HCT116 (cell line): ENCODE measurements around the gene OR56A1. TPM values are rescaled to one million over a fixed set of nuclear protein-coding genes. Genes with fewer than 3 reads are reported as not detected.

Experiments used
- ATAC-seq: fragments of 200-7000 bp; cut with Tn5 transposase; 2 replicates; pipeline ENCODE4 v1.9.1; 2020; ENCODE audit warnings: mild to moderate bottlenecking, moderate library complexity
- BruUV-seq: library from RNA; stranded (reverse); fragments of 400-500 nt; replicated peaks from 2 replicates; lab custom pipeline; 2021; lab: Mats Ljungman, UMichigan
- CTCF ChIA-PET: fragments of 300-600 bp; sonication (Branson Sonifier 250); formaldehyde crosslinking; loops from one replicate; lab custom pipeline; 2021; ENCODE audit warnings: antibody characterized with exemption; lab: Charles Lee
- POLR2A ChIA-PET: fragments of 300-600, 350-600 bp; sonication (Branson Sonifier 250); formaldehyde crosslinking; loops from one replicate; lab custom pipeline; 2021; ENCODE audit warnings: antibody characterized with exemption; lab: Charles Lee
- RAD21 ChIA-PET, 2 experiments: fragments of 300-600 bp; sonication (Branson Sonifier 250); formaldehyde crosslinking; loops; one replicate each; lab custom pipeline; 2023; ENCODE audit warnings: low total read pairs in 2 of 2; ENCODE audit not compliant: uncharacterized antibody in 2 of 2, unreplicated experiment in 2 of 2, low non-redundant PET in 1 of 2; lab: Charles Lee
- DNase-seq: peaks from one replicate; pipeline ENCODE4 v3.0.0-alpha.2; 2010; ENCODE audit warnings: low read depth, low spot score
- H2AFZ ChIP-seq: fragments of 200-600 bp; shearing (Covaris generic), sonication (generic); 2 replicates; pipeline ENCODE4 v1.6.1; 2017; ENCODE audit warnings: low read depth, mixed run types, mixed read lengths, antibody characterized with exemption, low read length; ENCODE audit not compliant: poor library complexity, severe bottlenecking
- H3K27ac ChIP-seq: 2 replicates; pipeline ENCODE4 v1.5.1; 2012; ENCODE audit warnings: low read depth, low read length
- H3K27me3 ChIP-seq: fragments of 200-600 bp; sonication (generic); 2 replicates; pipeline ENCODE4 v1.6.1; 2016; ENCODE audit warnings: mixed run types, low read length, mixed read lengths; ENCODE audit not compliant: insufficient read depth
- H3K36me3 ChIP-seq, 2 experiments: fragments of 200-500 bp in 1 of 2; fragments of 200-600 bp in 1 of 2; sonication (Bioruptor generic) in 1 of 2; sonication (generic) in 1 of 2; 2 replicates each; pipeline versions ENCODE4 v1.5.1 to v1.6.1; 2014 to 2016; ENCODE audit warnings: low read length in 2 of 2, inconsistent platforms in 1 of 2, mixed read lengths in 1 of 2, mixed run types in 1 of 2; ENCODE audit not compliant: insufficient read depth in 2 of 2, control insufficient read depth in 1 of 2
- H3K4me1 ChIP-seq, 2 experiments: fragments of 200-600 bp in 1 of 2; sonication (generic) in 1 of 2; 2 replicates each; pipeline versions ENCODE4 v1.5.1 to v1.6.1; 2012 to 2017; ENCODE audit warnings: low read length in 2 of 2, inconsistent platforms in 1 of 2, mild to moderate bottlenecking in 1 of 2, mixed read lengths in 1 of 2, mixed run types in 1 of 2, moderate library complexity in 1 of 2; ENCODE audit not compliant: insufficient read depth in 2 of 2, control insufficient read depth in 1 of 2
- H3K4me2 ChIP-seq: fragments of 200-600 bp; sonication (generic); 2 replicates; pipeline ENCODE4 v1.6.1; 2017; ENCODE audit warnings: mixed run types, low read length, mixed read lengths
- H3K4me3 ChIP-seq, 2 experiments: fragments of 200-600 bp in 1 of 2; sonication (generic) in 1 of 2; replicated peaks in 1 of 2; 2 replicates each; pipeline ENCODE4 v1.5.1; 2011 to 2016; ENCODE audit warnings: low read length in 2 of 2, control low read depth in 1 of 2, low read depth in 1 of 2, mild to moderate bottlenecking in 1 of 2, mixed read lengths in 1 of 2, mixed run types in 1 of 2
- H3K79me2 ChIP-seq: fragments of 200-600 bp; sonication (generic); 2 replicates; pipeline ENCODE4 v1.6.1; 2017; ENCODE audit warnings: mild to moderate bottlenecking, mixed run types, low read length, moderate library complexity, mixed read lengths; ENCODE audit not compliant: insufficient read depth
- H3K9ac ChIP-seq: fragments of 200-600 bp; sonication (generic); 2 replicates; pipeline ENCODE4 v1.6.1; 2016; ENCODE audit warnings: low read length, mixed read lengths
- H3K9me2 ChIP-seq: fragments of 200-600 bp; sonication (generic), shearing (Covaris generic); 2 replicates; pipeline ENCODE4 v1.6.1; 2017; ENCODE audit warnings: mixed run types, mild to moderate bottlenecking, moderate library complexity; ENCODE audit not compliant: insufficient read depth
- H3K9me3 ChIP-seq, 2 experiments: fragments of 200-500 bp in 1 of 2; fragments of 200-600 bp in 1 of 2; sonication (Bioruptor generic) in 1 of 2; sonication (generic) in 1 of 2; 2 replicates each; pipeline ENCODE4 v1.6.1; 2014 to 2017; ENCODE audit warnings: low read length in 2 of 2, mixed read lengths in 2 of 2, inconsistent platforms in 1 of 2, low read depth in 1 of 2, mild to moderate bottlenecking in 1 of 2, mixed run types in 1 of 2, moderate library complexity in 1 of 2; ENCODE audit not compliant: control insufficient read depth in 1 of 2, insufficient read depth in 1 of 2
- H4K20me1 ChIP-seq: fragments of 200-600 bp; sonication (generic), shearing (Covaris generic); 2 replicates; pipeline ENCODE4 v1.6.1; 2017; ENCODE audit warnings: mixed run types, mild to moderate bottlenecking, moderate library complexity; ENCODE audit not compliant: insufficient read depth
- CEBPB ChIP-seq: IDR thresholded peaks from 2 replicates; pipeline ENCODE4 v1.6.1; 2012; ENCODE audit warnings: low read depth
- EGR1 ChIP-seq: IDR thresholded peaks from 2 replicates; pipeline ENCODE4 v1.6.1; 2012; ENCODE audit warnings: low read depth
- ELF1 ChIP-seq: IDR thresholded peaks from 2 replicates; pipeline ENCODE4 v1.6.1; 2012; ENCODE audit warnings: low read depth, borderline replicate concordance
- EZH2 ChIP-seq: fragments of 200-600 bp; sonication (generic); IDR thresholded peaks from 2 replicates; pipeline ENCODE4 v1.6.1; 2017; ENCODE audit warnings: antibody characterized with exemption, mixed run types
- JUND ChIP-seq: IDR thresholded peaks from 2 replicates; pipeline ENCODE4 v1.6.1; 2012
- POLR2A ChIP-seq: IDR thresholded peaks from 2 replicates; pipeline ENCODE4 v1.7.0; 2011; ENCODE audit warnings: borderline replicate concordance; ENCODE audit not compliant: insufficient read depth, insufficient read length; ENCODE audit errors: extremely low read depth
- RAD21 ChIP-seq: IDR thresholded peaks from 2 replicates; pipeline ENCODE4 v1.6.1; 2012; ENCODE audit warnings: low read depth, mild to moderate bottlenecking
- SIN3A ChIP-seq: IDR thresholded peaks from 2 replicates; pipeline ENCODE4 v1.6.1; 2012; ENCODE audit warnings: low read depth
- SP1 ChIP-seq: IDR thresholded peaks from 2 replicates; pipeline ENCODE4 v1.6.1; 2012; ENCODE audit warnings: low read depth
- TCF7L2 ChIP-seq: IDR thresholded peaks from 2 replicates; pipeline ENCODE4 v1.7.0; 2011; ENCODE audit warnings: borderline replicate concordance, inconsistent platforms; ENCODE audit not compliant: insufficient read depth, insufficient read length; ENCODE audit errors: extremely low read depth
- YY1 ChIP-seq: IDR thresholded peaks from 2 replicates; pipeline ENCODE4 v1.6.1; 2011; ENCODE audit warnings: low read length, low read depth, moderate library complexity, mild to moderate bottlenecking; ENCODE audit not compliant: insufficient replicate concordance; ENCODE audit errors: extremely low read depth
- ZBTB33 ChIP-seq: IDR thresholded peaks from 2 replicates; pipeline ENCODE4 v1.6.1; 2011; ENCODE audit warnings: mild to moderate bottlenecking, low read length, moderate library complexity; ENCODE audit not compliant: insufficient replicate concordance; ENCODE audit errors: extremely low read depth
- ZFX ChIP-seq: fragments of 450-650 bp; IDR thresholded peaks from 2 replicates; pipeline ENCODE4 v1.6.1; 2017
- intact Hi-C: fragments of 100-400 bp; cut with micrococcal nuclease; formaldehyde crosslinking; loops from 2 replicates; pipeline ENCODE4 v1.10.0; 2022
- total RNA-seq: library from RNA; stranded (reverse); gene quantifications from one replicate; pipeline ENCODE4 v1.2.1, GENCODE V29; 2021; ENCODE audit not compliant: unreplicated experiment
- TF ChIP-seq, protein P1 (sequence below): IDR thresholded peaks from 2 replicates; pipeline ENCODE4 v1.6.1; 2012
- TF ChIP-seq, protein P2 (sequence below): IDR thresholded peaks from 2 replicates; pipeline ENCODE4 v1.6.1; 2012
- TF ChIP-seq, protein P3 (sequence below), 3 experiments: fragments of 200-600 bp in 1 of 3; sonication (generic) in 1 of 3; IDR thresholded peaks in 2 of 3; conservative IDR thresholded peaks in 1 of 3; 2 replicates each; pipeline ENCODE4 v1.5.1; 2012 to 2017; ENCODE audit warnings: low read depth in 2 of 3, low read length in 2 of 3, antibody characterized with exemption in 1 of 3, borderline replicate concordance in 1 of 3, control low read depth in 1 of 3, mild to moderate bottlenecking in 1 of 3, mixed read lengths in 1 of 3, mixed run types in 1 of 3, moderate library complexity in 1 of 3; ENCODE audit not compliant: insufficient read depth in 1 of 3
- TF ChIP-seq, protein P4 (sequence below): IDR thresholded peaks from 2 replicates; pipeline ENCODE4 v1.6.1; 2012; ENCODE audit warnings: low read depth

The OR56A1 gene
- total RNA-seq, 1 experiment from 2014 or later = not detected

DNA sequence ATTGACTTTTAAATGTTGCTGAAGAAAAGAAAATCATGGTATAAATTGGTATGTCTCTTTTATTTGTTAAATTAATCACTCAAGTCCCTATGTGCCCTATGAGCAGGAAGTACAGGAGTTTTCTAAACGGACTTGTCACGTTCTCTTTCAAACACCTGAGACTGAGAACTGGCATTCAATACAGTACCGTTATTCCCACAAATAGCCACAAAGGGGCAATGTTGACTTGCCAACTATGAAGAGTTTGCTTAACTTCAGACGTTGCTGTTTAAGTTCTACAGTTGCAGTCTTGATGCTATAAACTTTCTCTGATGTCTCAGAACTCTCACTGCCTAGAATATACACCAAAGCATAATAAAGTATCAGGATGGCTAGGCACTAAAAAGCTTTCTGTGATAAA lies 7.6 kb downstream of the OR56A1 start:
- H4K20me1 ChIP-seq = no peaks in the 10 kb centered on the region
- no peaks in the 10 kb centered on the region for H3K4me1 ChIP-seq
- no peaks in the 10 kb centered on the region for H3K9me3 ChIP-seq
- H2AFZ ChIP-seq = no peak overlapping the region
- RAD21 ChIA-PET = interaction anchor here (1.0 kb wide), 2 partner anchors 340 kb away, joined by 3 to 5 read pairs; no protein-coding TSS in a partner anchor
- H3K9me2 ChIP-seq = no peaks in the 10 kb centered on the region
- ATAC-seq (peak; percentile 77), DNase-seq (peak; percentile 33)
- BruUV-seq = no TSS peak
- no peak overlapping the region for H3K4me3 ChIP-seq
- H3K4me2 ChIP-seq = no peak overlapping the region
- intact Hi-C loops = loop anchor here (1.0 kb wide), 2 partner anchors 275 to 330 kb away; no protein-coding TSS in a partner anchor
- CTCF ChIA-PET = interaction anchor here (0.7 to 2.5 kb wide), 6 partner anchors 131 to 356 kb away, joined by 3 to 24 read pairs (median 3); no protein-coding TSS in a partner anchor
- POLR2A ChIA-PET = no interaction called here
- no peak overlapping the region for H3K9ac ChIP-seq
- no peak overlapping the region for H3K27ac ChIP-seq
- no peaks in the 10 kb centered on the region for H3K79me2 ChIP-seq
- H3K36me3 ChIP-seq = no peaks in the 10 kb centered on the region
- TF ChIP-seq JUND = no peak
- TF ChIP-seq, protein P1, sequence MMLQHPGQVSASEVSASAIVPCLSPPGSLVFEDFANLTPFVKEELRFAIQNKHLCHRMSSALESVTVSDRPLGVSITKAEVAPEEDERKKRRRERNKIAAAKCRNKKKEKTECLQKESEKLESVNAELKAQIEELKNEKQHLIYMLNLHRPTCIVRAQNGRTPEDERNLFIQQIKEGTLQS = no peak
- TF ChIP-seq YY1 = no peak
- peak; percentile 68 for TF ChIP-seq RAD21
- TF ChIP-seq SIN3A = no peak
- no peak for TF ChIP-seq ZFX
- TF ChIP-seq POLR2A = no peak
- no peak for TF ChIP-seq EGR1
- no peak for TF ChIP-seq SP1
- TF ChIP-seq TCF7L2 = no peak
- no peak for TF ChIP-seq ELF1
- no peak for TF ChIP-seq EZH2
- TF ChIP-seq, protein P2, sequence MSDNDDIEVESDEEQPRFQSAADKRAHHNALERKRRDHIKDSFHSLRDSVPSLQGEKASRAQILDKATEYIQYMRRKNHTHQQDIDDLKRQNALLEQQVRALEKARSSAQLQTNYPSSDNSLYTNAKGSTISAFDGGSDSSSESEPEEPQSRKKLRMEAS = no peak
- no peak for TF ChIP-seq CEBPB
- TF ChIP-seq, protein P3, sequence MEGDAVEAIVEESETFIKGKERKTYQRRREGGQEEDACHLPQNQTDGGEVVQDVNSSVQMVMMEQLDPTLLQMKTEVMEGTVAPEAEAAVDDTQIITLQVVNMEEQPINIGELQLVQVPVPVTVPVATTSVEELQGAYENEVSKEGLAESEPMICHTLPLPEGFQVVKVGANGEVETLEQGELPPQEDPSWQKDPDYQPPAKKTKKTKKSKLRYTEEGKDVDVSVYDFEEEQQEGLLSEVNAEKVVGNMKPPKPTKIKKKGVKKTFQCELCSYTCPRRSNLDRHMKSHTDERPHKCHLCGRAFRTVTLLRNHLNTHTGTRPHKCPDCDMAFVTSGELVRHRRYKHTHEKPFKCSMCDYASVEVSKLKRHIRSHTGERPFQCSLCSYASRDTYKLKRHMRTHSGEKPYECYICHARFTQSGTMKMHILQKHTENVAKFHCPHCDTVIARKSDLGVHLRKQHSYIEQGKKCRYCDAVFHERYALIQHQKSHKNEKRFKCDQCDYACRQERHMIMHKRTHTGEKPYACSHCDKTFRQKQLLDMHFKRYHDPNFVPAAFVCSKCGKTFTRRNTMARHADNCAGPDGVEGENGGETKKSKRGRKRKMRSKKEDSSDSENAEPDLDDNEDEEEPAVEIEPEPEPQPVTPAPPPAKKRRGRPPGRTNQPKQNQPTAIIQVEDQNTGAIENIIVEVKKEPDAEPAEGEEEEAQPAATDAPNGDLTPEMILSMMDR (IDR thresholded peaks at IDR 0.05 in 2 of 3, conservative IDR thresholded peaks at IDR 0.05 in 1 of 3; ENCODE audit: borderline replicate concordance in 1 of 3, insufficient read depth in 1 of 3, low read depth in 2 of 3, low read length in 2 of 3) = peak; percentile 32 to 55 (median 43); a peak in 4 of 6 replicates
- TF ChIP-seq ZBTB33 = no peak
- TF ChIP-seq, protein P4, sequence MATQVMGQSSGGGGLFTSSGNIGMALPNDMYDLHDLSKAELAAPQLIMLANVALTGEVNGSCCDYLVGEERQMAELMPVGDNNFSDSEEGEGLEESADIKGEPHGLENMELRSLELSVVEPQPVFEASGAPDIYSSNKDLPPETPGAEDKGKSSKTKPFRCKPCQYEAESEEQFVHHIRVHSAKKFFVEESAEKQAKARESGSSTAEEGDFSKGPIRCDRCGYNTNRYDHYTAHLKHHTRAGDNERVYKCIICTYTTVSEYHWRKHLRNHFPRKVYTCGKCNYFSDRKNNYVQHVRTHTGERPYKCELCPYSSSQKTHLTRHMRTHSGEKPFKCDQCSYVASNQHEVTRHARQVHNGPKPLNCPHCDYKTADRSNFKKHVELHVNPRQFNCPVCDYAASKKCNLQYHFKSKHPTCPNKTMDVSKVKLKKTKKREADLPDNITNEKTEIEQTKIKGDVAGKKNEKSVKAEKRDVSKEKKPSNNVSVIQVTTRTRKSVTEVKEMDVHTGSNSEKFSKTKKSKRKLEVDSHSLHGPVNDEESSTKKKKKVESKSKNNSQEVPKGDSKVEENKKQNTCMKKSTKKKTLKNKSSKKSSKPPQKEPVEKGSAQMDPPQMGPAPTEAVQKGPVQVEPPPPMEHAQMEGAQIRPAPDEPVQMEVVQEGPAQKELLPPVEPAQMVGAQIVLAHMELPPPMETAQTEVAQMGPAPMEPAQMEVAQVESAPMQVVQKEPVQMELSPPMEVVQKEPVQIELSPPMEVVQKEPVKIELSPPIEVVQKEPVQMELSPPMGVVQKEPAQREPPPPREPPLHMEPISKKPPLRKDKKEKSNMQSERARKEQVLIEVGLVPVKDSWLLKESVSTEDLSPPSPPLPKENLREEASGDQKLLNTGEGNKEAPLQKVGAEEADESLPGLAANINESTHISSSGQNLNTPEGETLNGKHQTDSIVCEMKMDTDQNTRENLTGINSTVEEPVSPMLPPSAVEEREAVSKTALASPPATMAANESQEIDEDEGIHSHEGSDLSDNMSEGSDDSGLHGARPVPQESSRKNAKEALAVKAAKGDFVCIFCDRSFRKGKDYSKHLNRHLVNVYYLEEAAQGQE = no peak
- H3K27me3 ChIP-seq = peaks cover 62% of the 10 kb centered on the region
